BJ (cell line): ENCODE data around the gene TTI1. TPM values are rescaled to one million over a fixed set of nuclear protein-coding genes. Genes with fewer than 3 reads are reported as not detected.

Experiments
- CTCF ChIA-PET: fragments of 350-600 bp; formaldehyde crosslinking; extraction: SDS; loops from one replicate; lab custom pipeline; 2021; ENCODE audit warnings: antibody characterized with exemption, inconsistent platforms; lab: Yijun Ruan, JAX
- POLR2A ChIA-PET: fragments of 300-600 bp; sonication (Branson Sonifier 250); formaldehyde crosslinking; extraction: SDS; loops from one replicate; lab custom pipeline; 2021; ENCODE audit warnings: antibody characterized with exemption; lab: Charles Lee
- DNase-seq: peaks from one replicate; pipeline ENCODE4 v3.0.0-alpha.2; 2011; ENCODE audit warnings: low read depth
- H3K27me3 ChIP-seq: 2 replicates; pipeline ENCODE4 v1.6.0; 2011; ENCODE audit warnings: low read length; ENCODE audit not compliant: control insufficient read depth, insufficient read depth
- H3K36me3 ChIP-seq: 2 replicates; pipeline ENCODE4 v1.5.1; 2011; ENCODE audit warnings: low read length; ENCODE audit not compliant: control insufficient read depth, insufficient read depth
- H3K4me3 ChIP-seq: 2 replicates; pipeline ENCODE4 v1.5.1; 2011; ENCODE audit warnings: low read depth, mild to moderate bottlenecking, control low read depth, low read length
- CTCF ChIP-seq: IDR thresholded peaks from 2 replicates; pipeline ENCODE4 v1.5.1; 2011; ENCODE audit warnings: low read depth, mild to moderate bottlenecking, control low read depth, inconsistent platforms, low read length, moderate library complexity; ENCODE audit not compliant: insufficient read depth
- polyA plus RNA-seq: library from polyadenylated mRNA; depleted of rRNA; stranded (reverse); fragments of >200 nt; gene quantifications from 2 replicates; pipeline ENCODE4 v1.2.3, GENCODE V29; 2011

TTI1 gene
- polyA plus RNA-seq, 1 experiment = 12.7 TPM

DNA sequence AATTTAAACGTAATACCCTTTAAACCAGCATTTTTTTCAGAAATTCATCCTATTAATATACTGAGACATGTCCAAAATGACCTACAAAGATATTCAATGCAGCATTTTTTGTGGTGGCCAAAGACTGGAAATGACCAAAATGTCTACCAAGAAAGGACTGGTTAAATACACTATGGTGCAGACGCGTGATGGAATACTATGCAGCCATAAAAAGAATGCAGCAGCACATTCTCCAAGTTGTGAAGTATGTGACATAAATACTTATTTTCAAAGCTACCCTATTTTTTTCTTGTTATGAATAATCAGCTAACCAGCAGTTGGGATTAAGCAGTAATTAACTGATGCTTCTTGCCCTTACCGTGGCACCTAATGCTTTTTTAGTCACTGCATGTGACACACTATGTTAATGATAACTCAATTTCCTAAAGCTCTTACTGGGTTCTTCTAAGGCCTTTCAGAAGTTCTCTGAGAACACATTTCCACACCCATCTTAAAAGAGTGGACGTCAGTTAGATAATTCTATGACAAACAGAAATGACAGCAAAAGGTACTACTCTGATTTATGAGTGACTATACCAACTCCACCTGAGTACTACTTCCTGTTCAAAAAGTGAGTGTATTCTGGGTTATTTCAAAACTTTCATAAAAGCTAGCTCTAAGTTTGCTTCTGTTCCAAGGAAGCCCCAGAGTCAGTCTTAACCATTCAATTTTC lies 24.9 kb downstream of the TTI1 start:
- Histone ChIP-seq H3K36me3 (peaks cover 8% of the 10 kb centered on the region), H3K27me3 (no peaks in the 10 kb centered on the region), H3K4me3 (no peak overlapping the region)
- TF ChIP-seq CTCF = no peak
- ChIA-PET CTCF (interaction anchor here (1.3 to 1.8 kb wide), 2 partner anchors 312 to 444 kb away, joined by 4 to 6 read pairs; no protein-coding TSS in a partner anchor), POLR2A (no interaction called here)
- no peak for DNase-seq

GRCh38 chr20:38007526-38007925 lies 25.7 kb downstream of the TTI1 start:
- CTCF ChIA-PET = interaction anchor here (0.9 to 1.8 kb wide), 2 partner anchors 13 to 444 kb away, joined by 3 to 6 read pairs; no protein-coding TSS in a partner anchor
- no peak for DNase-seq
- H3K36me3 ChIP-seq = peaks cover 6% of the 10 kb centered on the region
- no peak overlapping the region for H3K4me3 ChIP-seq
- no peaks in the 10 kb centered on the region for H3K27me3 ChIP-seq
- no peak for TF ChIP-seq CTCF
- POLR2A ChIA-PET = no interaction called here

GRCh38 chr20:38005903-38006302 lies 27.4 kb downstream of the TTI1 start:
- Histone ChIP-seq H3K36me3 (peaks cover 2% of the 10 kb centered on the region), H3K4me3 (no peak overlapping the region), H3K27me3 (no peaks in the 10 kb centered on the region)
- no peak for DNase-seq
- TF ChIP-seq CTCF = no peak
- ChIA-PET CTCF (interaction anchor here (0.7 to 1.7 kb wide), 5 partner anchors 9 to 441 kb away, joined by 3 to 8 read pairs (median 4); no protein-coding TSS in a partner anchor), POLR2A (no interaction called here)

DNA sequence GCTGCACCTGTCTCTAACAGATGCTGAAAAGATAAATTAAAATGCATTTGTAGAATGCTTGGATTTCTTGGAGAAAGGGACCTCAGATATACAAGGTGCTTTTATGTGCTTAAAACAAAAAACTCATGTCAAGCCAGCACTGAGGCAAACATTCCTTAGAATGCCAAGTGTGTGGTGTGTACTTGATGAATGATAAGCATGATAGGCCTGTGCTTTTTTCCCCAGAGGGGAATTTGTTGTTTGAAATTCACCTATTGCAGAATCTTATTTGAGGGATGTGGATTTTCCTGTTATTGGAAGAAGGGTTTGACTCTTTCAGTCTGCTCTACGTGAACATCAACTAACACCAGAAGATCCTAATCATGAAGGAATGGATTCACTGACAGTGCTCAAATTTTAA lies 28.8 kb downstream of the TTI1 start:
- Histone ChIP-seq H3K4me3 (no peak overlapping the region), H3K27me3 (no peaks in the 10 kb centered on the region), H3K36me3 (peaks cover 5% of the 10 kb centered on the region)
- TF ChIP-seq CTCF = no peak
- ChIA-PET POLR2A (no interaction called here), CTCF (interaction anchor here (0.6 to 1.7 kb wide), 2 partner anchors 213 to 440 kb away, joined by 3 to 8 read pairs; no protein-coding TSS in a partner anchor)
- no peak for DNase-seq

- no peak for TF ChIP-seq CTCF
- Histone ChIP-seq H3K4me3 (no peak overlapping the region), H3K27me3 (no peaks in the 10 kb centered on the region), H3K36me3 (peaks cover 8% of the 10 kb centered on the region)
- ChIA-PET POLR2A (no interaction called here), CTCF (interaction anchor here (0.6 to 0.9 kb wide), 2 partner anchors 223 to 438 kb away, joined by 3 to 4 read pairs; no protein-coding TSS in a partner anchor)
- DNase-seq = no peak
Observed at GRCh38 chr20:38002422-38002821, 30.8 kb downstream of the TTI1 start.
